Mammary epithelial cell (primary cell): ENCODE data around the gene STAT6.

ENCODE experiments used
- EZH2 ChIP-seq: IDR thresholded peaks from 2 replicates; pipeline ENCODE4 v1.6.1; 2012; ENCODE audit warnings: low read length, inconsistent platforms, borderline replicate concordance
- TF ChIP-seq, protein P1 (sequence below), 2 donors: IDR thresholded peaks in 1 of 2; conservative IDR thresholded peaks in 1 of 2; 2 replicates each; pipeline ENCODE4 v1.5.1; 2011 to 2012; ENCODE audit warnings: inconsistent platforms in 2 of 2, low read length in 2 of 2, mild to moderate bottlenecking in 2 of 2, control low read depth in 1 of 2, low read depth in 1 of 2; ENCODE audit not compliant: insufficient read depth in 1 of 2; ENCODE audit errors: extremely low read depth in 1 of 2

GRCh38 chr12:57133013-57133569 lies 21.9 kb upstream of the STAT6 start:
- TF ChIP-seq, protein P1, sequence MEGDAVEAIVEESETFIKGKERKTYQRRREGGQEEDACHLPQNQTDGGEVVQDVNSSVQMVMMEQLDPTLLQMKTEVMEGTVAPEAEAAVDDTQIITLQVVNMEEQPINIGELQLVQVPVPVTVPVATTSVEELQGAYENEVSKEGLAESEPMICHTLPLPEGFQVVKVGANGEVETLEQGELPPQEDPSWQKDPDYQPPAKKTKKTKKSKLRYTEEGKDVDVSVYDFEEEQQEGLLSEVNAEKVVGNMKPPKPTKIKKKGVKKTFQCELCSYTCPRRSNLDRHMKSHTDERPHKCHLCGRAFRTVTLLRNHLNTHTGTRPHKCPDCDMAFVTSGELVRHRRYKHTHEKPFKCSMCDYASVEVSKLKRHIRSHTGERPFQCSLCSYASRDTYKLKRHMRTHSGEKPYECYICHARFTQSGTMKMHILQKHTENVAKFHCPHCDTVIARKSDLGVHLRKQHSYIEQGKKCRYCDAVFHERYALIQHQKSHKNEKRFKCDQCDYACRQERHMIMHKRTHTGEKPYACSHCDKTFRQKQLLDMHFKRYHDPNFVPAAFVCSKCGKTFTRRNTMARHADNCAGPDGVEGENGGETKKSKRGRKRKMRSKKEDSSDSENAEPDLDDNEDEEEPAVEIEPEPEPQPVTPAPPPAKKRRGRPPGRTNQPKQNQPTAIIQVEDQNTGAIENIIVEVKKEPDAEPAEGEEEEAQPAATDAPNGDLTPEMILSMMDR (conservative IDR thresholded peaks at IDR 0.05 in 1 of 2, IDR thresholded peaks at IDR 0.05 in 1 of 2; ENCODE audit: extremely low read depth in 1 of 2, insufficient read depth in 1 of 2, low read depth in 1 of 2, low read length in 2 of 2) = no peak
- TF ChIP-seq EZH2 = no peak
